Peyer's patch (tissue), 4 donors: ENCODE data around the gene BCHE. TPM values are rescaled to one million over a fixed set of nuclear protein-coding genes. Genes with fewer than 3 reads are reported as not detected.

ENCODE experiments used
- DNase-seq, 3 donors: peaks; one replicate each; pipeline ENCODE4 v3.0.0-alpha.2; 2017 to 2019
- H3K27ac ChIP-seq, 4 donors: fragments of 200-600 bp; sonication (generic); one replicate each; pipeline ENCODE4 v1.5.1; 2016 to 2019
- H3K27me3 ChIP-seq, 2 donors: fragments of 200-600 bp; sonication (generic); one replicate each; pipeline ENCODE4 v1.5.1; 2019
- H3K36me3 ChIP-seq, 3 donors: fragments of 200-600 bp; sonication (generic); one replicate each; pipeline ENCODE4 v1.5.1; 2016 to 2019
- H3K4me1 ChIP-seq, 4 donors: fragments of 200-600 bp; sonication (generic); one replicate each; pipeline ENCODE4 v1.5.1; 2016 to 2019
- H3K4me3 ChIP-seq, 4 donors: fragments of 200-600 bp; sonication (generic); 1 replicate in 3 of 4; 2 replicates in 1 of 4; pipeline ENCODE4 v1.5.1; 2016 to 2019; ENCODE audit warnings: mild to moderate bottlenecking in 1 of 4
- H3K9me3 ChIP-seq, 4 donors: fragments of 200-600 bp; sonication (generic); one replicate each; pipeline ENCODE4 v1.5.1; 2016 to 2019; ENCODE audit warnings: mild to moderate bottlenecking in 1 of 4
- POLR2A ChIP-seq, 2 donors: fragments of 450-650 bp; IDR thresholded peaks; one replicate each; pipeline ENCODE4 v1.5.1; 2017; ENCODE audit warnings: antibody characterized with exemption in 2 of 2, mild to moderate bottlenecking in 2 of 2, moderate library complexity in 2 of 2
- total RNA-seq, 4 donors: library from RNA; depleted of rRNA; stranded (reverse); fragments of >200 nt; gene quantifications; one replicate each; pipeline ENCODE4 v1.1.0, GENCODE V29; 2016
- TF ChIP-seq, protein P1 (sequence below), 6 experiments: fragments of 450-650 bp in 4 of 6; fragments of 200-600 bp in 2 of 6; sonication (generic) in 1 of 6; IDR thresholded peaks; one replicate each; pipeline ENCODE4 v1.5.1; 2017 to 2019; ENCODE audit warnings: antibody characterized with exemption in 6 of 6, mild to moderate bottlenecking in 3 of 6, moderate library complexity in 1 of 6

The BCHE gene
- total RNA-seq, 4 donors from 2014 or later = 0.67 to 5.0 (median 3.4) TPM

- DNase-seq = no peak
- H3K36me3 ChIP-seq = no peaks in the 10 kb centered on the region
- H3K4me1 ChIP-seq = no peaks in the 10 kb centered on the region
- H3K27ac ChIP-seq = no peak overlapping the region
- H3K27me3 ChIP-seq = no peaks in the 10 kb centered on the region
- TF ChIP-seq, protein P1, sequence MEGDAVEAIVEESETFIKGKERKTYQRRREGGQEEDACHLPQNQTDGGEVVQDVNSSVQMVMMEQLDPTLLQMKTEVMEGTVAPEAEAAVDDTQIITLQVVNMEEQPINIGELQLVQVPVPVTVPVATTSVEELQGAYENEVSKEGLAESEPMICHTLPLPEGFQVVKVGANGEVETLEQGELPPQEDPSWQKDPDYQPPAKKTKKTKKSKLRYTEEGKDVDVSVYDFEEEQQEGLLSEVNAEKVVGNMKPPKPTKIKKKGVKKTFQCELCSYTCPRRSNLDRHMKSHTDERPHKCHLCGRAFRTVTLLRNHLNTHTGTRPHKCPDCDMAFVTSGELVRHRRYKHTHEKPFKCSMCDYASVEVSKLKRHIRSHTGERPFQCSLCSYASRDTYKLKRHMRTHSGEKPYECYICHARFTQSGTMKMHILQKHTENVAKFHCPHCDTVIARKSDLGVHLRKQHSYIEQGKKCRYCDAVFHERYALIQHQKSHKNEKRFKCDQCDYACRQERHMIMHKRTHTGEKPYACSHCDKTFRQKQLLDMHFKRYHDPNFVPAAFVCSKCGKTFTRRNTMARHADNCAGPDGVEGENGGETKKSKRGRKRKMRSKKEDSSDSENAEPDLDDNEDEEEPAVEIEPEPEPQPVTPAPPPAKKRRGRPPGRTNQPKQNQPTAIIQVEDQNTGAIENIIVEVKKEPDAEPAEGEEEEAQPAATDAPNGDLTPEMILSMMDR (IDR thresholded peaks at IDR 0.05) = no peak
- TF ChIP-seq POLR2A (IDR thresholded peaks at IDR 0.05) = no peak
- H3K4me3 ChIP-seq = no peak overlapping the region
- no peaks in the 10 kb centered on the region for H3K9me3 ChIP-seq
These were observed 38.4 kb upstream of the BCHE start for GRCh38 chr3:165875644-165876043.

DNA sequence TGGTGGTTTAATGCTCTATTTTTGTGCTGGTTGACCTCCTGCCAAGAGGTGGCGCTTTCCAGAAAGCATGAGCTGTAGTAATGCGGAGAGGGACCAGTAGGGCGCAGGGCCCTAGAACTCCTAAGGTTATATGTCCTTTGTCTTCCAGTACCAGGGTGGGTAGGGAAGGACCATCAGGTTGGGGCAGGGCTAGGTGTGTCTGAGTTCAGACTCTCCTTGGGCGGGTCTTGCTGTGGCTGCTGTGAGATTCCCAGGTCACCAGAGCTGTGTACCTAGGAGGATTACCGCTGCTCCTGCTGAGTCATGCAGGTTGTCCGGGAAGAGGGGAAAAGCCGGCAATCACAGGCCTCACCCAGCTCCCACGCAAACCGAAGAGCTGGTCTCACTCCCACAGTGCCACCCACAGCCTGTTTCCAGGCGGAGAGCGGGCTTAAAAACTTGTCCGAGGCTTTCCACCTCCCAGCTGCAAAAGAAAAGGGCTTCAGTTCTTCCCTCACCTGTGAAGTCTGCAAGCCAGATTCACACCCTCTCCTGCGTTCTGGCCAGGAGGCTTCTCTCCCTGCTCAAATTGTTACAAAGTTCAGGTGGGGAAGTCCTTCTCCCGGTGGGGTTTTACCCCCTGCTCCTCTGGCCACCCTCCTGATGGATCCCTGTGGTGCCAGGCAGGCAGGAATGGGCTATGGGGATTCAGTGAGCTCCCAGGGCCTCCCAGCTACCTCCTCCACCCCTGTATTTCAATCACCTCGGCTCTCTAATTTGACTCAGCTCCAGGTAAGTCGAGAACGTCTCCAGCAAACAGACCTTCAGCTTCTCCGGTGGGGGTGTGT, 37.7 kb upstream of the BCHE start:
- Histone ChIP-seq H3K36me3 (no peaks in the 10 kb centered on the region), H3K27me3 (no peaks in the 10 kb centered on the region), H3K4me1 (no peaks in the 10 kb centered on the region), H3K9me3 (no peaks in the 10 kb centered on the region), H3K27ac (no peak overlapping the region), H3K4me3 (no peak overlapping the region)
- TF ChIP-seq, protein P1 (IDR thresholded peaks at IDR 0.05) = no peak
- no peak for TF ChIP-seq POLR2A (IDR thresholded peaks at IDR 0.05)
- DNase-seq = no peak

DNA sequence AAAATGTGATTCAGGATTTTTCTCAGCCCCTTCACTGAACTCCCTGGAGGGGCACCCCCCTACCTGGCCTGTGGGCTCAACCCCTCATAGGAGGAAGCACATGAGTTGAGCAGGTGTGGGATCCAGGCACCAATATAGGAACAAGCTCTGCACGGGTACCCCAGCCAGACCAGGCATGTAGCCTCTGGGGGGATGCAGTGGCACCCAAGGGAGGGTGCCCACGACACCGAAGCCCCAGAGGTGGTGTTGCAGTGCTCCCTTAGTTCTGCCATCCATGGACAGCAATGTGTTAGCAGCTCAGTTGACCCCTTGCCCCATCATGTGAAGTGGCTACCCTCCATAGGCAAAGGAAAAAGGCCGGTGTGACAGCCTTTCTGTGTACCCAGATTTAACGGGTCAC, 30.9 kb upstream of the BCHE start:
- DNase-seq = no peak
- H3K27ac ChIP-seq = no peak overlapping the region
- no peaks in the 10 kb centered on the region for H3K27me3 ChIP-seq
- H3K4me1 ChIP-seq = no peaks in the 10 kb centered on the region
- H3K4me3 ChIP-seq = no peak overlapping the region
- TF ChIP-seq, protein P1 (IDR thresholded peaks at IDR 0.05) = no peak
- TF ChIP-seq POLR2A (IDR thresholded peaks at IDR 0.05) = no peak
- H3K9me3 ChIP-seq = no peaks in the 10 kb centered on the region
- H3K36me3 ChIP-seq = no peaks in the 10 kb centered on the region

GRCh38 chr3:165859061-165859460, 21.8 kb upstream of the BCHE start:
- no peaks in the 10 kb centered on the region for H3K4me1 ChIP-seq
- no peaks in the 10 kb centered on the region for H3K27me3 ChIP-seq
- DNase-seq = no peak
- no peak overlapping the region for H3K27ac ChIP-seq
- no peaks in the 10 kb centered on the region for H3K9me3 ChIP-seq
- no peaks in the 10 kb centered on the region for H3K36me3 ChIP-seq
- no peak for TF ChIP-seq POLR2A (IDR thresholded peaks at IDR 0.05)
- TF ChIP-seq, protein P1 (IDR thresholded peaks at IDR 0.05) = no peak
- no peak overlapping the region for H3K4me3 ChIP-seq

- Histone ChIP-seq H3K4me3 (no peak overlapping the region), H3K9me3 (no peaks in the 10 kb centered on the region), H3K4me1 (no peaks in the 10 kb centered on the region), H3K36me3 (no peaks in the 10 kb centered on the region), H3K27me3 (no peaks in the 10 kb centered on the region), H3K27ac (no peak overlapping the region)
- no peak for TF ChIP-seq POLR2A (IDR thresholded peaks at IDR 0.05)
- TF ChIP-seq, protein P1 (IDR thresholded peaks at IDR 0.05) = no peak
- DNase-seq = no peak
These were observed 18.4 kb upstream of the BCHE start for GRCh38 chr3:165855581-165855980.
